Keratinocyte (primary cell): ENCODE measurements around the gene FNDC3B. TPM values are rescaled to one million over a fixed set of nuclear protein-coding genes. Genes with fewer than 3 reads are reported as not detected.

Source experiments
- DNase-seq: peaks from one replicate; pipeline ENCODE4 v3.0.0-alpha.2; 2011; ENCODE audit warnings: low read depth, missing footprints, low spot score
- FAIRE-seq: peaks from 2 replicates; lab custom pipeline; 2011; peaks lifted over from hg19 to GRCh38; lab: Jason Lieb, UNC
- H2AFZ ChIP-seq: 2 replicates; pipeline ENCODE4 v1.6.0; 2012; ENCODE audit warnings: low read length, control low read depth, inconsistent platforms; ENCODE audit not compliant: control insufficient read depth
- H3K27ac ChIP-seq: 2 replicates; pipeline ENCODE4 v1.5.1; 2011; ENCODE audit warnings: low read length; ENCODE audit not compliant: control insufficient read depth, insufficient read depth
- H3K27me3 ChIP-seq: 3 replicates; pipeline ENCODE4 v1.6.0; 2011; ENCODE audit warnings: low read length; ENCODE audit not compliant: control insufficient read depth, insufficient read depth; ENCODE audit errors: extremely low read depth
- H3K36me3 ChIP-seq, 2 experiments: 2 replicates in 1 of 2; 3 replicates in 1 of 2; pipeline ENCODE4 v1.5.1; 2011; ENCODE audit warnings: low read length in 2 of 2, mild to moderate bottlenecking in 1 of 2; ENCODE audit not compliant: control insufficient read depth in 2 of 2, insufficient read depth in 2 of 2; ENCODE audit errors: extremely low read depth in 1 of 2
- H3K4me1 ChIP-seq: 3 replicates; pipeline ENCODE4 v1.5.1; 2011; ENCODE audit warnings: low read length; ENCODE audit not compliant: control insufficient read depth, insufficient read depth; ENCODE audit errors: extremely low read depth
- H3K4me2 ChIP-seq: 3 replicates; pipeline ENCODE4 v1.6.0; 2011; ENCODE audit warnings: low read depth, low read length; ENCODE audit not compliant: control insufficient read depth, insufficient read depth; ENCODE audit errors: extremely low read depth
- H3K4me3 ChIP-seq, 3 experiments: fragments of 200-600 bp in 1 of 3; sonication (generic) in 1 of 3; 2 replicates in 2 of 3; 3 replicates in 1 of 3; pipeline ENCODE4 v1.5.1; 2011 to 2016; ENCODE audit warnings: low read length in 3 of 3, mild to moderate bottlenecking in 3 of 3, control low read depth in 2 of 3, inconsistent platforms in 1 of 3, low read depth in 1 of 3, mixed read lengths in 1 of 3, mixed run types in 1 of 3, moderate library complexity in 1 of 3; ENCODE audit not compliant: control insufficient read depth in 2 of 3, insufficient read depth in 2 of 3; ENCODE audit errors: extremely low read depth in 1 of 3
- H3K79me2 ChIP-seq: 2 replicates; pipeline ENCODE4 v1.6.0; 2012; ENCODE audit warnings: low read length; ENCODE audit not compliant: control insufficient read depth, insufficient read depth
- H3K9ac ChIP-seq: 3 replicates; pipeline ENCODE4 v1.6.0; 2011; ENCODE audit warnings: low read length; ENCODE audit not compliant: control insufficient read depth, insufficient read depth; ENCODE audit errors: extremely low read depth
- H3K9me1 ChIP-seq: 3 replicates; pipeline ENCODE4 v1.6.0; 2011; ENCODE audit warnings: low read length; ENCODE audit not compliant: control insufficient read depth, insufficient read depth; ENCODE audit errors: extremely low read depth
- H3K9me3 ChIP-seq: 2 replicates; pipeline ENCODE4 v1.5.1; 2012; ENCODE audit warnings: low read depth, low read length; ENCODE audit not compliant: control insufficient read depth
- H4K20me1 ChIP-seq: 3 replicates; pipeline ENCODE4 v1.6.0; 2011; ENCODE audit warnings: low read length; ENCODE audit not compliant: control insufficient read depth, insufficient read depth; ENCODE audit errors: extremely low read depth
- CTCF ChIP-seq, 3 experiments: IDR thresholded peaks in 1 of 3; conservative IDR thresholded peaks in 1 of 3; optimal IDR thresholded peaks in 1 of 3; 2 replicates in 2 of 3; 3 replicates in 1 of 3; pipeline versions ENCODE3 to v1.5.1; 2011; ENCODE audit warnings: low read length in 3 of 3, mild to moderate bottlenecking in 3 of 3, moderate library complexity in 2 of 3, control low read depth in 1 of 3, inconsistent platforms in 1 of 3; ENCODE audit not compliant: insufficient read depth in 2 of 3; ENCODE audit errors: extremely low read depth in 1 of 3
- EZH2 ChIP-seq: IDR thresholded peaks from one replicate; pipeline ENCODE4 v1.6.1; 2012; ENCODE audit warnings: inconsistent platforms, mild to moderate bottlenecking, low read length, moderate library complexity
- dilution Hi-C: fragments of 300-500 bp; cut with MboI; formaldehyde crosslinking; loops from one replicate; pipeline ENCODE4 v1.7.0; 2020; ENCODE audit warnings: low sequenced_read_pairs; ENCODE audit not compliant: extremely low pct_ligation_motif_present
- polyA plus RNA-seq, 5 experiments: library from polyadenylated mRNA; depleted of rRNA in 3 of 5; stranded (reverse) in 3 of 5; stranded (forward) in 1 of 5; unstranded in 1 of 5; fragments of >200 nt; gene quantifications; 1 replicate in 1 of 5; 2 replicates in 3 of 5; 3 replicates in 1 of 5; pipeline versions ENCODE4 v1.2.1 to v1.2.3, GENCODE V29; 2011 to 2012; ENCODE audit warnings: missing spikeins in 2 of 5, low read depth in 1 of 5, low replicate concordance in 1 of 5

FNDC3B gene
- polyA plus RNA-seq, 1 donor (not counting 4 experiments of a cell fraction or from before 2014, with no cell fraction given) = 31.4 TPM

- no peaks in the 10 kb centered on the region for H3K9me3 ChIP-seq
- DNase-seq (no peak), FAIRE-seq (peak; percentile 39)
- H3K36me3 ChIP-seq = peaks cover 2 to 13% of the 10 kb centered on the region in 2 experiments
- H3K9me1 ChIP-seq = no peaks in the 10 kb centered on the region
- H3K9ac ChIP-seq = no peak overlapping the region
- dilution Hi-C loops = no loop called here
- peaks cover 15% of the 10 kb centered on the region for H4K20me1 ChIP-seq
- H3K27ac ChIP-seq = no peak overlapping the region
- H3K4me2 ChIP-seq = peak overlapping the region; percentile 1
- TF ChIP-seq EZH2 (no peak), CTCF (optimal IDR thresholded peaks at IDR 0.05 in 1 of 3, IDR thresholded peaks at IDR 0.05 in 1 of 3, conservative IDR thresholded peaks at IDR 0.05 in 1 of 3; ENCODE audit: extremely low read depth in 1 of 3, insufficient read depth in 2 of 3, low read length in 3 of 3) (no peak)
- peaks cover 27% of the 10 kb centered on the region for H3K4me1 ChIP-seq
- no peak overlapping the region for H3K4me3 ChIP-seq
- peaks cover 96% of the 10 kb centered on the region for H3K79me2 ChIP-seq
- H3K27me3 ChIP-seq = no peaks in the 10 kb centered on the region
- H2AFZ ChIP-seq = no peak overlapping the region
Measured at GRCh38 chr3:172044833-172045585, 5.6 kb downstream of the FNDC3B start.

GRCh38 chr3:172046268-172046915 lies 7.0 kb downstream of the FNDC3B start:
- H3K4me1 ChIP-seq = peaks cover 27% of the 10 kb centered on the region
- H3K9ac ChIP-seq = no peak overlapping the region
- dilution Hi-C loops = no loop called here
- FAIRE-seq (no peak), DNase-seq (no peak)
- no peak for TF ChIP-seq EZH2
- TF ChIP-seq CTCF (optimal IDR thresholded peaks at IDR 0.05 in 1 of 3, IDR thresholded peaks at IDR 0.05 in 1 of 3, conservative IDR thresholded peaks at IDR 0.05 in 1 of 3; ENCODE audit: extremely low read depth in 1 of 3, insufficient read depth in 2 of 3, low read length in 3 of 3) = no peak
- H2AFZ ChIP-seq = no peak overlapping the region
- H3K4me2 ChIP-seq = peak overlapping the region; percentile 10
- no peaks in the 10 kb centered on the region for H3K27me3 ChIP-seq
- no peaks in the 10 kb centered on the region for H3K9me3 ChIP-seq
- H3K36me3 ChIP-seq = peaks cover 2 to 17% of the 10 kb centered on the region in 2 experiments
- H3K79me2 ChIP-seq = peaks cover 96% of the 10 kb centered on the region
- peaks cover 15% of the 10 kb centered on the region for H4K20me1 ChIP-seq
- peak overlapping the region; percentile 45 for H3K27ac ChIP-seq
- no peaks in the 10 kb centered on the region for H3K9me1 ChIP-seq
- no peak overlapping the region for H3K4me3 ChIP-seq
